Glutamatergic neuron (in vitro differentiated cells): ENCODE data around the gene TRIM22. TPM values are rescaled to one million over a fixed set of nuclear protein-coding genes. Genes with fewer than 3 reads are reported as not detected.
"Not testable (repeated sequence)": the region's sequence is repeated elsewhere in the genome, so short reads cannot be mapped to it uniquely, and the experiment has no call there.

Source experiments
- DNase-seq: peaks from one replicate; pipeline ENCODE4 v3.0.0; 2022
- H3K27ac Mint-ChIP-seq: one replicate; pipeline ENCODE4 v1.8.0; 2020; ENCODE audit warnings: mild to moderate bottlenecking, mixed read lengths, inconsistent platforms; ENCODE audit not compliant: unreplicated experiment
- H3K27me3 Mint-ChIP-seq: one replicate; pipeline ENCODE4 v1.8.0; 2020; ENCODE audit warnings: mild to moderate bottlenecking, moderate library complexity, mixed read lengths, inconsistent platforms; ENCODE audit not compliant: unreplicated experiment
- H3K36me3 Mint-ChIP-seq: one replicate; pipeline ENCODE4 v1.8.0; 2020; ENCODE audit warnings: mild to moderate bottlenecking, mixed read lengths, inconsistent platforms; ENCODE audit not compliant: unreplicated experiment
- H3K4me1 Mint-ChIP-seq: one replicate; pipeline ENCODE4 v1.8.0; 2020; ENCODE audit warnings: mild to moderate bottlenecking, low read depth, mixed read lengths, inconsistent platforms; ENCODE audit not compliant: unreplicated experiment
- H3K4me3 Mint-ChIP-seq: one replicate; pipeline ENCODE4 v1.8.0; 2020; ENCODE audit warnings: mild to moderate bottlenecking, mixed read lengths, inconsistent platforms; ENCODE audit not compliant: unreplicated experiment
- H3K9me3 Mint-ChIP-seq: one replicate; pipeline ENCODE4 v1.8.0; 2020; ENCODE audit warnings: mild to moderate bottlenecking, moderate library complexity, mixed read lengths, inconsistent platforms; ENCODE audit not compliant: unreplicated experiment
- CTCF ChIP-seq: fragments of 200-600 bp; sonication (generic); IDR thresholded peaks from one replicate; pipeline ENCODE4 v1.5.0; 2021; ENCODE audit not compliant: partially characterized antibody, unreplicated experiment
- total RNA-seq: library from RNA; stranded (reverse); fragmentation: NEBNext Ultra II Directional; extraction: Animal tissue kit (Norgen Biotek cat#: 25700); gene quantifications from one replicate; pipeline ENCODE4 v1.2.1, GENCODE V29; 2021; ENCODE audit not compliant: unreplicated experiment

TRIM22 gene
- total RNA-seq, 1 donor from 2014 or later = 5.0 TPM

GRCh38 chr11:5671831-5672230 is 17.8 kb upstream of the TRIM22 start:
- no peak for TF ChIP-seq CTCF
- Mint-ChIP-seq H3K4me3 (no peak overlapping the region), H3K27ac (no peak overlapping the region), H3K27me3 (no peaks in the 10 kb centered on the region), H3K36me3 (no peaks in the 10 kb centered on the region), H3K4me1 (no peaks in the 10 kb centered on the region), H3K9me3 (no peaks in the 10 kb centered on the region)
- DNase-seq = no peak

GRCh38 chr11:5674391-5674790 is 15.2 kb upstream of the TRIM22 start:
- no peak for TF ChIP-seq CTCF
- H3K27me3 Mint-ChIP-seq = no peaks in the 10 kb centered on the region
- no peak overlapping the region for H3K27ac Mint-ChIP-seq
- no peaks in the 10 kb centered on the region for H3K36me3 Mint-ChIP-seq
- no peaks in the 10 kb centered on the region for H3K4me1 Mint-ChIP-seq
- no peak for DNase-seq
- no peaks in the 10 kb centered on the region for H3K9me3 Mint-ChIP-seq
- no peak overlapping the region for H3K4me3 Mint-ChIP-seq

GRCh38 chr11:5679811-5680210 is 9.8 kb upstream of the TRIM22 start:
- Mint-ChIP-seq H3K9me3 (no peaks in the 10 kb centered on the region), H3K36me3 (no peaks in the 10 kb centered on the region), H3K4me1 (peaks cover 1% of the 10 kb centered on the region), H3K27me3 (no peaks in the 10 kb centered on the region), H3K4me3 (no peak overlapping the region), H3K27ac (no peak overlapping the region)
- DNase-seq = no peak
- no peak for TF ChIP-seq CTCF

GRCh38 chr11:5682890-5683441 is 6.6 kb upstream of the TRIM22 start:
- H3K27me3 Mint-ChIP-seq, H3K27ac Mint-ChIP-seq, H3K9me3 Mint-ChIP-seq, H3K36me3 Mint-ChIP-seq, H3K4me1 Mint-ChIP-seq, H3K4me3 Mint-ChIP-seq, DNase-seq: not testable (repeated sequence)

GRCh38 chr11:5683620-5684019 is 6.0 kb upstream of the TRIM22 start:
- H3K27ac Mint-ChIP-seq, H3K4me1 Mint-ChIP-seq, H3K27me3 Mint-ChIP-seq, DNase-seq, H3K4me3 Mint-ChIP-seq, H3K36me3 Mint-ChIP-seq, H3K9me3 Mint-ChIP-seq: not testable (repeated sequence)

- H3K27ac Mint-ChIP-seq = no peak overlapping the region
- H3K36me3 Mint-ChIP-seq = no peaks in the 10 kb centered on the region
- H3K27me3 Mint-ChIP-seq = no peaks in the 10 kb centered on the region
- no peak for TF ChIP-seq CTCF
- H3K9me3 Mint-ChIP-seq = no peaks in the 10 kb centered on the region
- H3K4me1 Mint-ChIP-seq = peaks cover 1% of the 10 kb centered on the region
- peak overlapping the region; percentile 74 for H3K4me3 Mint-ChIP-seq
- DNase-seq = no peak
Measured at GRCh38 chr11:5684036-5684645, 5.4 kb upstream of the TRIM22 start.
